HG03025 (cell line): Measurements from ENCODE around the gene SETD1A.

Experiments
- ATAC-seq: cut with Tn5 transposase; IDR thresholded peaks from one replicate; pipeline ENCODE4 v1.9.1; 2021; ENCODE audit warnings: mild to moderate bottlenecking, moderate library complexity; ENCODE audit not compliant: unreplicated experiment, low FRiP score

Gene SETD1A

DNA sequence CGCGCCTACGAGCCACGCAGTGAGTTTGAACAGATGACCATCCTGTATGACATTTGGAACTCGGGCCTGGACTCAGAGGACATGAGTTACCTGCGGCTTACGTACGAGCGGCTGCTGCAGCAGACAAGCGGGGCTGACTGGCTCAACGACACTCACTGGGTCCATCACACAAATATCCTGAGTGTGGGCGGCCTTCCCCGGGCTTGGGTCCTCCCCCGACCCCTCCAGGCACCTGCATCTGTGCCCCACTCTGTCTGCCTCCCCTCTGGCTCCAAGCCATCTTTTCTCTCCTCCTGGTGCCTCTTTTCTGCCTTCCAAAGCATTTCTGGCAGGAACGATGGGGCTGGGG, 22.4 kb downstream of the SETD1A start:
- no peak for ATAC-seq

- no peak for ATAC-seq
Measured at GRCh38 chr16:30980434-30980833, 22.9 kb downstream of the SETD1A start.

GRCh38 chr16:30980959-30981358, 23.4 kb downstream of the SETD1A start:
- ATAC-seq = no peak

GRCh38 chr16:30982548-30983288, 25.2 kb downstream of the SETD1A start:
- ATAC-seq = no peak

GRCh38 chr16:30983289-30983889, 25.8 kb downstream of the SETD1A start:
- ATAC-seq = no peak

DNA sequence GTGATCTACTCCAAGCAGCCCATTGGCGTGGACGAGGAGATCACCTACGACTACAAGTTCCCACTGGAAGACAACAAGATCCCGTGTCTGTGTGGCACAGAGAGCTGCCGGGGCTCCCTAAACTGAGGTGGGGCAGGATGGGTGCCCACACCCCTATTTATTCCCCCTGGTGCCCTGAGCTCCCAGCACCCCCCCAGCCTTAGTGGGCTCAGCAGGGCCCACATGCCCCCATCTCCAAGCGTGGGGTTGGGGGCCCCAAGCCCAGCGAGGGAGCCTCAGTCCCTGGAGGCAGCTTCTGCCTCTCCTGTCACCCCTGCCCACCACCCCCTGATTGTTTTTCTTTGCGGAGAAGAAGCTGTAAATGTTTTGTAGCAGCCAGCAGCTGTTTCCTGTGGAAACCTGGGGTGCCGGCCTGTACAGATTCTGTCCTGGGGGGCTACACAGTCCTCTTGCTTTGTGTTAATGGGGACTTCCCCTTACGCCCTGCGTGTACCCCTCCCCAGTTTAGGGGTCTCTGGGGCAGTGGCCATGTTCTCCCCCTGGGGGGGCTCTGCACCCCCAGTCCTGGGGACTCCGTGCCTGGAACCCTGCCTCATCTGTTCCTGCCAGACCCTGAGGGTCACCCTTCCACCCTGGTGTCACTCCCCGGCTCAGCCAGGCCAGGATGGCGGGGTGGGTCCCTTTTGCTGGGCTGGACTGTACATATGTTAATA, 26.5 kb downstream of the SETD1A start:
- no peak for ATAC-seq

DNA sequence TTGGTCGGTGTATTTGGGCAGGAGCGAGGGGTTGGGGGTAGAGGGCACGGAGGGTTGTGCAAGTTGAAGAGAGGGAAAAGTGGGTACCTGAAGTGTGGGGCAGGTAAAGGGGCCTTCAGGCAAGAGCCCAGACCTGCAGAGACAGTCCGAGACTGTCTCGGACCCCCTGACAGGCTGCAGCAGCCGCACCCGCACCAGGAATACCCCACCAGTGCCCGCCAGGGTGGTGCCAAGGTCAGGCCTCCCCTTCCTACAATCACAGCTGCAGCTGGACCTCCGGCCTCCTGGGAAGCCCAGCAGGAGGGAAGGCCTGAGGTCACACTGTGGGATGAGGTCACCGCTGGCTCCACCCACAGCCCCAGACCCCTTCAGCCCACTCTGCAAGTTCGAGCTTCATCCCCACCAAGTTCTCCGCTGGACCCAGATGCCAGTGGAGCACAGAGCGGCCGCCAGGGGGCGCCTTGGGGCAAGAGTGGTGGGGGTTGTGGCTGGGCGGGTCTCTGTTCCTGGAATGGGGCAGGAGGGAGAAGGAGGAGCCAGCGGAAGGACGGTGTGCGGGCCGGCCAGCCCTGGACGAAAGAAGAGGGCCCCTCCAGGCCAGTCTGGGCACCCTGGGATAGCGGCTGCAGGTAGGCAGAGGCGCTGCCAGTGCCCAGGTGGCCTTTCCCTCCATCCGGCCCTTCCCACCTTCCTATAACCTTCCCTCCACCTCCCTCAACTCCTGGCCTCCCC, 27.3 kb downstream of the SETD1A start, which contains the start of gene HSD3B7:
TSS of gene HSD3B7 (plus strand) at position 539 of the 732 bp plus-strand sequence. CDS start 452 bp downstream, outside the sequence.
- no peak for ATAC-seq

- no peak for ATAC-seq
Measured at GRCh38 chr16:30985401-30986128, 28.0 kb downstream of the SETD1A start.

- no peak for ATAC-seq
Measured at GRCh38 chr16:30986129-30986991, 28.8 kb downstream of the SETD1A start.

- ATAC-seq = no peak
Measured at GRCh38 chr16:30987581-30988190, 30.1 kb downstream of the SETD1A start.

GRCh38 chr16:30989469-30990047, 32.0 kb downstream of the SETD1A start:
- ATAC-seq = no peak

- ATAC-seq = no peak
Measured at GRCh38 chr16:30990105-30990504, 32.6 kb downstream of the SETD1A start.

- ATAC-seq = no peak
Measured at GRCh38 chr16:30991052-30991451, 33.5 kb downstream of the SETD1A start.

DNA sequence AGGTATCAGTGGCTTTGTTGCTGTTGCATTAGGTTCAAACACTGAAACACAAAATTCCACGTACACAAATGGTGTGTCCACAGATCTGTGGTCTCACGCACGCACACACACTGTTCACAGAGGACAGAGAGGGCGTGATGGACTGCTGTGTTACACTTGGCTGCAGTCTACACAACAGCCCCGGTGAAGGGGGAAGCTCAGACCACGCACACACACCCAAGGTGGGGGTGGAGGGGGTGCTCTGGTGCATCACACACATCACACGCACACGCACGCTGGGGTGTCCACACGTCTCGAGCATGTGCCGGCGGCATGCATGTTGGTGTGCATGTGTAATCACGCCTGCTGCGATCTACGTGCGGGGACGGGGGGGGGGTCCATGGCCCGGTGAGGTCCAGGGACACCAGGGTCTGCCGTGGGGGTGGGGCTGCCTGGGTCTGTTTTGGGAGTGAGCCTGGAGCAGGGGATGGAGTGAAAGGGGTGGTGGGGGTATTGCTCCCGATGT, 34.8 kb downstream of the SETD1A start:
- no peak for ATAC-seq

GRCh38 chr16:30992931-30993816, 35.6 kb downstream of the SETD1A start:
- no peak for ATAC-seq

- no peak for ATAC-seq
Measured at GRCh38 chr16:30995927-30996323, 38.4 kb downstream of the SETD1A start.

GRCh38 chr16:30996324-30996984, 38.9 kb downstream of the SETD1A start:
- no peak for ATAC-seq
